ENCODE measurements around the gene HLA-DOB. TPM values are rescaled to one million over a fixed set of nuclear protein-coding genes. Genes with fewer than 3 reads are reported as not detected.

Gene HLA-DOB
- polyA plus RNA-seq, 1 donor = not detected

DNA sequence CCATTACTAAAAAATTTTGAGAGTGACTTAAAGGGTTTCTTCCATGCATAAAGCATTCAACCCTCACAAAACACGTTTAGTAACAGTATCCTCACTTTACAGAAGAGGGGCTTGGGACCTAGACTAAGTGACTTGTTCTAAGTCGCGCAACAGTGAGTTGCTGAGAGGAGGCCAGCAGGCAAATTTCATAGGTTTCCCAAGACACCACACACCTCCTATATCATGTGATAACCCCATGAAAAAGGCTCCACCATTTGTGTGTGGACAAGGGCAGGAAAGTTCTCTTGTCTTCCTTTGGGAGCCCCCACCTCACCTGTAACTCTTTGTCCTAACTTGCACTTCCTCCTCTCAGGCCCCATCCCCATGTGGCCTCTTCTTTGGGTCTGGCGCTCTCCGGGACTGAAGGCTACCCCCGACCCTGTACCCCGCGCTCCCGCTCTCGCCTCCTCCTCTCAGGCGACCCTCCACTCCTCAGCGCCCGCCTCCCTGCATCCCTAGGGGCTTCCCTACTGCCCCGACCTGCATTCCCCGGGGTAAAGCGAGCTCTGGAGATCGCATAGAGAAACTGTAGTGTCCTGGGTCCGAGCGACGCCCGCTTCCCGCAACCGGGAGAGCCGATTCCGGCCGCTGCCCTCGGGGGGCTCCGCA is 26.7 kb upstream of the HLA-DOB start:
- peak; percentile 17 for DNase-seq

DNA sequence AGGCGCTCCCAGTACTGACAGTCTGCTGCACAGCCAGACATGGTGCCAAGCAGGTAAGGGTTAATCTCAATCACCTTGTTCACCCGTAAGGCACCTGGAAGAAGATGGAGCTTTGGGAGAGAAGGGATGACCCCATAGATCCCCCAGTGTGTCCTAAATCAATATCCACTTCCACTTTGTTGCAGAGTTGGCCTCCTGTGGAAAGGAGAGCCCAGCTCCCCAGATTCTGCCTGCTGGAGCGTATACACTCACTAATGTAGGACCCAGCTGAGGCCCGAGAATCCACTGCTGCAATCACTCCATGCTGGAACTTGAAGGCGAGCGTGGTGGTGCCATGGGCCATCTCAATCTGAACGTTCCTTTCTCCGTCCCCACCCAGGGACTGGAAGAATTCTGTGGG is 25.9 kb upstream of the HLA-DOB start:
- no peak for DNase-seq

DNA sequence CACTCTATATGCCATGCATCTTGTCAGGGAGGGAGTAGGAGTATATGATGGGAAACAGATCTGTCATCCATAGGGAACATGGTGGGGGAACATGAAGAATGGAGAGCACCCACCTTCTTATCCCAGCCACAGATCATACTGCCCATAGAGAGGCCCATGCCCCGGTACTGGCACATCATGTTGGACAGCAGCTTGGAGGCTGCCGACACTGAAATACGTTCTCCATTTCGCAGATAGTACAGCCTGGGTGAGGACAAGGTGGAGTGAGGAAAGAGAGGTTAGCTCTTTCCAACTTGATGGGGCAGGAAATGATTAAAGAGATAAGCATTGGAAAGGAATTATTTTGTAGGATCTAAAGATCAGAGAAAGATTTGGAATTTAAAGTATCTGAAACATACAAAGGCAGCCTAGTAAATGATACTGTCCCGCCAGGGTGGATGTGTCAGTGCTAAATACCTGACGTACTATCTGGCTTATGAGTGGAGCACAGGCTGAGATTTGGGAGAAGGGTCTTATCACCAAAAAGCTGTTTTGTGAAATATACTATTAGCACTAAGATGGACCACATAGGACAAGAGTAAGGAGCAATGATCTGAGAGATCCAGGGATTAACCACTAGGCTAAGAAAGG is 25.3 kb upstream of the HLA-DOB start:
- DNase-seq = no peak

DNA sequence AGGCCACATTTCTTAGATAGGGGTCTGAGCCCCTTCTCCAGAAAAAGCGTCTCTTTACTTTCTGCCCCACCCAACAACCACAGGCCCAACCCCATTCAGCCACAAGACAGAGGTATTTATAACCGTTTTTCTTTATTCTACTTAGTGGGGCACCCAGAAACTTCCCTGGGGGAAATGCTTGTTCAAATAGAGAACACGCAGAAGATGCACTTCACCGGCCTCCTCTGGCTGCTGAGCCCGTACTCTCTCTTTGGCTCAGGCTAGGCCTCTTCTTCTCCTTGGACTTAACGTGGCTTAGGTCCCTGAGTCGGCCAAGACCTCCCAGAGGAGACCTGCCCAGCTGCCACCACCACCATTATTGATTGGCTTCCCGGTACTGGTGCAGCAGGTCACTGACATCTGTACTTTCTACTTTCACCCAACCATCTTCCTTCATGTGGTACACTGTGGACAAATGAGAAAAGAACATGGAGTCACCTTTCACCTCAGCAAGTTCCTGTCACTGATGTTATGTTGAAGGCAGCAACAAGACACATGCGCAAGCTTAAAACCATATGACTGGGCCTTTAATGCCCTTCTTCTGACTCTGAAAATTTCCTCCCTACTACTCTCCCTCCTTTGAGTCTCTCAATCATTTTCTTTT is 23.9 kb upstream of the HLA-DOB start:
- DNase-seq = no peak

DNA sequence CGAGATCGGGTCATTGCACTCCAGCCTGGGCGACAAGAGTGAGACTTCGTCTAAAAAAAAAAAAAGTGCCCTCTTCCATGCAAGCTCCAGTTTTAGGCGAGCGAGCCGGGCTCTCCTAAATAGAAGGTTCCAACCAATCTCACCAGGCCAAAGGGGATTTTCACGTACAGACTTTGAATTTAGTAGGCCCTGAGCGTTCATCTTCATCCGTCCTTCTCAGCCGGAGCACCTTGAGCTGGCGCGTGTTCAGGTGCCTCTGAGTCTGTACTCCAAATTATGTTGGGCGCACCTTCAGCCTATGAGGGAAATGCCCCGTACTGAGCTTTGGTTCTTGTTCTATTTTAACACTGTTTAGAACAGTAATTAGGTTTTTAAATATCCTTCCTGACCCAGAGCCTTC is 22.6 kb upstream of the HLA-DOB start:
- DNase-seq = no peak

DNA sequence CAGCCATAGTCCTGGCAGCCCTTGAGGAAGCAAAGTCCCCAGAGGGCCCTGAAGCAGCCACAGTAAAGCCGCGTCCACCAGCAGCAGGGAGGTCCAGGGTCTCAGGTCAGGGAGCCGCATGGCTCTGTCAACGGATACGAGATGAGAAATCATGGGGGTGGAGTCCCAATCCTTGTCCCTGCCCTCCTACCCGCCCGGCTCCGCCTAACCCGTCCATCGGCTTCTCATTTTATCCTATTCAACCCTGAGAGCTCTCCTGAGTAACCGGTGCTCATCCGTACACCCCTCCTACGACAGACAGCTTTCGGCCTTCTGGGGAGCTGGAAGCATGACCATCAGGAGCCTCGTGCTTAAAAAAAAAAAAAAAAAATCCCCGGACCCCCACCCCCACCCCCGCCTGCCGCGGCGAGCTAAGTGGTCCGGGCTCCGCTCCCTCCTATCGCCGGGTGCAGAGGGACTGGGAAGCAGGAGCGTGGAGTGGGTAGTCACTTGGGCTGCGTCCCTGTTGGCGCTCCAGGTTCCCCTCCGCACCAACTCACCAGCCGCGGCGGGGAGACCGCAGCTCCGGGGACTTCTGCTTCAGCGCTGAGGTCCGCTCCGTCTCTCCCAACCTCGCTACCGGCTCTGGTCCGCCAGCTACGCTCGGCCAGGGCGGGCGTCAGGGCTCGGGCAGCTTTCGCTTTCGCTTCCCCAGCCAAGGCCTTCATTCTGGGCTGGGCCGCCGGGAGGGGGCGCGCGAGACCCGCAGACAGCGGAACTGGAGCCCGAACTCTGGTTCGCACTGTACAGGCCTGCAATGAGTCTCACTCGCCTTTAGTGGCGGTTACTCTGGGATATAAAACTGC is 21.5 kb upstream of the HLA-DOB start, which contains the start of gene TAP2:
TAP2 (minus strand) TSS at position 626 of the 845 bp plus-strand sequence; CDS start at position 120, 506 bp downstream.
- DNase-seq = peak; percentile 96

DNA sequence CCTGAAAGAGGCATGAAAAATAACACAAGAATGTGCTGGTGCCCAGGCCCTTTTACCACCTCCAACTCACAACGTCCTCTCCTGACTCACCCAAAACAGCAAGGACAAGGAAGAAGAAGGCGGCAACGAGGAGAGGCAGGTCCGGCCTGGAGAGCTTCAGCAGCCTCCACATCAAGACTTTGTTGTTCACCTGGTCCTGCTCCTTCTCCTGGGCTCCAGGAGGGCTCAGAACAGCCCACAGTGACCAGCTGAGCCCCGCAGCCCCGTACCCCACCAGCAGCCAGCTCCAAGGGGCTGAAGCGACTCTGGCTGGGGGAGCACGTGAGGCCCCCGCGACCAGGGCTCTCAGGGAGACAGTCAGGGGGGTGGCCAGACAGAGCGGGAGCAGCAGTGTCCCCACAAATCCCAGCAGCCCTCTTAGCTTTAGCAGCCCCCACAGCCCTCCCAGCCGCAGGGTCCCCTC is 20.9 kb upstream of the HLA-DOB start:
- no peak for DNase-seq

DNA sequence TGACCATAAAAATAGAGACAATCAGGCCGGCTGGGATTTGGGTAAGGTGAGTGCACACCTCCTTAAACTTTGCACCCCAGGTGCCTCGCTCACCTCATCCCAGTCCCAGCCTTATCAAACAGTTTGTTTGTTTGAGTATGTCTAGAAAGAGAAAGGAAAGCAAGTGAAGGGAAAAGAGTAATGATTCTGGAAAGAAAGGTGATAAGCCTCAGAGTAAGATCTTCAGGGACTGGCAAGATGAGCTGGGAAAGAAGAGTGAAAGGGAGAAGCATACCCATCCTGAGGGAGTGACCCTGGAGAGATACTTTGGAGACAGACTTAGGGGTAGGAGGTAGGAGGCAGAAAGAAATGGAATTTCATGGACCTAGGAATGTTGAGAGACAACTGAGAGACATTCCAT is 20.1 kb upstream of the HLA-DOB start:
- no peak for DNase-seq

DNA sequence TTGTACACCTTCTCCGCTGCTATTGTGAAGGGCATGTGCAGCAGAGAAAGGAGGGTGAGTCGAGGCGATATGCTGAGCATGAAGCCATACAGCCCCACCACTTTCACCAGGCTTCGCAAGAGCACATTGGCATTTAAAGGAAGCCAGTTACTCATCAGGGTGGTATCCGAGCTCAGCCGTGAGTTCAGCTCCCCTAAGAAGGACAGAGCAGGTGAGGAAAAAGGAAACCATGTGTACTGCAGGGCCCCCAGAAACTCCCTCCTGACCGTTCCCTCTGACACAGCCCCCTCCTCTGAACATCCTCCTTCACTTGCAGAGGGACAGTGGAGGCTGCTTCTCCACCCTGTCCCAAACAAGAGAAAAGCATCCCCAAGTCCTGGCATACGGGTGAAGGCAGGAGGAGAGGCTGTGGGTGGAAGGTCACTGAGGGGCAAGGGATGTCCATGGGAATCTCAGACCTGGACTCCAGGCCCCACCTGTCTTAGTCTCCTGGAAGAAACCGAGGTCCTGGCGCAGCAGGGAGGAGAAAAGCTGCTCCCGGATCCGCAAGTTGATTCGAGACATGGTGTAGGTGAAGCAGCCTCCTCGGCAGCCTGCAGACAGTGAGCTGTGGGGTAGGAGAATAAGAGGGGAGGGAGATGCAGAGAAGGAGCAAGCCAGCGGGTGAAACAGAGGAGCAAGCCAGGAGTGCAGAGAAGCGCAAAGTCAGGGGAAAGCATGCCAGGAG is 18.5 kb upstream of the HLA-DOB start:
- no peak for DNase-seq

DNA sequence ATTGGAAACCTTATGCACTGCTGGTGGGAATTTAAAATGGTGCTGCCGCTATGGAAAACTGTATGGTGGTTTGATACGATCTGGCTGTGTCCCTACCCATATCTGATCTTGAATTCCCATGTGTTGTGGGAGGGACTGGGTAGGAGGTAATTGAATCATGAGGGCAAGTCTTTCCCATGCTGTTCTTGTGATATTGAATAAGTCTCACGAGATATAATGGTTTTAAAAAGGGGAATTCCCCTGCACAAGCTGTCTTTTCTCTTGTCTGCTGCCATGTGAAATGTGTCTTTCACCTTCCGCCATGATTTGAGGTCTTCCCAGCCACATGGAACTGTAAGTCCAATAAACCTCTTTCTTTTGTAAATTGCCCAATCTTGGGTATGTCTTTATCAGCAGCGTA is 16.9 kb upstream of the HLA-DOB start:
- no peak for DNase-seq

DNA sequence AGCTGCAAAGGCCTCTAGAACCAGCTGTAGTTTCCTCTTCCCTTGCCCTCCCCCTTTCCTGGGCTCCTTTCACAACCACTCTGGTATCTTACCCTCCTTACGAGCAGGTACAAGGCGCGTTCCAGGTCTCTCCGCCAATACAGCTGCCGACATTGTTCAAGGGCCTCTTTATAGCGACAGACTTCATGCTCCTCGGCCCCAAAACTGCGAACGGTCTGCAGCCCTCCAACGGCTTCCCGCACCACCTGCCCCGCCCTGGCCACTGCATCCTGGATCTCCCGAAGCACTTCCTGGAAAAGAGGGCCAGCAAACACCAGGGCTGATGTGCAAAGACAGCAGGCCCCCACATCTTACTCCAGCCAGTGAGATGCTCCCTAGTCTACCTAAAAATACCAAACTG is 15.7 kb upstream of the HLA-DOB start:
- DNase-seq = no peak

DNA sequence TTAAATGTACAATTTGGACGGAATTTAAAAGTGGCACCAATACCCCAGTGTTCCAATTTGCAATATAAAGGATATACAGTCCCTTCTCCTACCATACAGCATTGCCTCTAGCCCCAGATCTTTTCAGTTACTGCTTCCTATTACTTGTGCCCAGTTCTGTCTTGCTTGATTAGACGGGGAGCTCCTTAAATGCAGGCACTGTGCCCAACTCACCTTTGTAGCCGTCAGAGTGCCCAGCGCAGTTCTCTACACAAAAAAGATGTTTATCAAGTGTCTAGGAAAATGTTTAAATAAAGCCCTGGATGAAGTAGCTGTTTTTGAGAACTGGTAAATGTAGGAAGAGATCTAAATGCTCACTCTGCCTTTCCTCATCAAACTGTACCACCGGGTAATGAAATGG is 14.1 kb upstream of the HLA-DOB start:
- no peak for DNase-seq

DNA sequence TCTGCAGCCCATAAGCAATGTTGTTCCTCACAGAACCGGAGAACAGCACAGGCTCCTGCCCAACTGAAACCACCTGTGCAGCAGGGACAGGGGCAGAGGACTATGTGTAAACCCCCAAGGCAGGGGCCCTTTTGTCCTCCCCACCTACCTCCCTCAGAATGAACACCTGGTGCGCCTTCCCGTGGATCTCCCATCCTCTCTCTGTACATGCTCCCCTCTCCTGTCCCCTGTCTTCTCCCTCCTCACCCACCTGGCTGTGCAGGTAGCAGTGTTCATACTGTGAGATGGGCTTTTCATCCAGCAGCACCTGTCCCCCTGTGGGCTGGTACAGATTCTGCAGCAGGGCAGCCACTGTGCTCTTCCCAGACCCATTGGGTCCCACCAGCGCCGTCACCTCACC is 13.2 kb upstream of the HLA-DOB start:
- no peak for DNase-seq

DNA sequence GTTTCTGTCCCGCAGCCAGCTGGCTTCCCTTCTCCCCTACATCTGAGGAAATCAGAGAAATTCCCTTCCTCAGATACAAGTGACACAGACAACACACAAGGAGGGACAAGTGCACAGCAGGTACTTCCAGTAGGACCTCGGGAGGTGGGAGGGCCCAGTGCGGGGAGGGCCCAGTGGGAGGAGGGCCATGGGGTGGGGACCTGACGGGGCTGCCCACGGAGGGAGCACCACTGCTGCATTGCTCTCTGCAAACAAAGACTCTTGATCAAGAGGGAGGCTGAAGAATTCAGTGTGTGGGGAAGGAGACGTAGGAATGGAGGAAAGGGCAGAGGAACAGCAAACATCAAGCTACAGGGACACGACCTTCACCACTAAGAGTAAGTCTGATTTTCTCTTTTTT is 12.7 kb upstream of the HLA-DOB start:
- no peak for DNase-seq

DNA sequence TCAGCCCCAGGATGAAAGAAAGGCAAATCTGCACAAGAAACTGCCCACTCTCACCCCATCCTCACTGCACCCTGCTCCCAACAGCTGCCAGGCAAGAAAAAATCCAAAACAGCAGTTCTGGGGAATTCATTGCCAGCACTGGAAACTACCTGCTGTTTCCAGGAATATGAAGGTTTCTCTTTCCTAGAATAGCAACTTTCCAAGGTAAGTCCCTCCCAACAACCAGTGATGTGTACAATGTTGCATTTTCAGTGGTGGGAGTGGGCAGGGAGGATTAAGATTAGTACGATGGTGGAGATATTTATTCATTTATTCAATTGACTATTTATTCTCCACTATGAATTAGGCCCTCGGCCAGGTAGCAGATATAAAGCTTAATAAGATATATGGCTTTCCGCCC is 10.2 kb upstream of the HLA-DOB start:
- DNase-seq = no peak

DNA sequence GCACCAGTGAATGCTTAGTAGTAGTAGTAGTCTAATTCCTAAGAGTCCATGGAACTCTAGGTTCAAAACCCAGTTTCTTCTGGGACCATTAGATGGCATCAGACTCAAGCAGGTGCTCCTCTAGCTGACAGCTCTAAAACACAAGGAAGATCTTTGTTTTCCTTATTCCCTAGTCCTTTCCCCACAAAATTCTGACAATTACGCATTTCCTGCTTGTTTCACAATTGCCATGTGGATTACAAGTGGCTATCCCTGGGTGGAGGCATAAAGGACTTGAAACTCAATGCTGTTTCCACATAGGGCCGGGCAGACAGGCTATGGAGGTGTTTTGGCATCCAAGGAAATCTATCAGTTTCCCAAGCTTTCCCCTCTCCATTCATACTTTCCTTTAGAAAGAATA is 9.2 kb upstream of the HLA-DOB start:
- no peak for DNase-seq

DNA sequence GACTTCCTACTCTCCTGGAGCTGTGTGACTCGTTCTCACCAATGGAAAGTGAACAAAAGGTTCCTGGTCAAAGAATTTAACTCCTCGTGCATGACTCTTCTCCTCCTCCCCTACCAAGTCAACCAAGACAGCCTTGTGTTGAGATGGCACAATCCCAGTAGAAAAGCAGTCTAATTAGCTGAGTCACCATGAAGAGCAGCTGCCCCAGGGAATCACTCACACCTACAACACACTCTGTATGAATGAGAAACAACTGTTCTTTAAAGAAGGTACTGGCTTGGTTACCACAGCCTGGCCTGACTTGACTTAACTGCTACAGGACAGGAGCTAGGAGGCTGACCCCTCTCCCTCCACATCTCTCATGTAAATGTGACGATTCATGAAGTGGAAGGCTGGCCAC is 2.9 kb upstream of the HLA-DOB start:
- no peak for DNase-seq

DNA sequence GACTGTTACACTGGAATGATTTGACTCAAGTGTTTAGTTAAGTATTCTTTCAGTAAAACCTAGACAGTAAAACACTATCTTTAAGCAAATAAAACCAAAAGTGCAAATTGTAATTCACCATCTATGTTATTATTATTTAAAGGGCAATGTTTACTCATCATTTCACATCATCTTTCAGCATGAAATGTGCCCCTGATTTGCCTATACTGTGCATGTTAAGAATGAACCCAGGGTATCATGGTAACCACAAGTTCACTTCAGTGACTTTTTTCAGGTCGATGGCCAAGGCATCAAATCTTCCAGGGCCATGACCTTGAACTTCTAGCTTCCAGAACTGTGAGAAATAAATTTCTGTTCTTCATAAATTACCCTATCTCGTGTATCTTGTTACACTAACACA is 2.1 kb upstream of the HLA-DOB start:
- DNase-seq = no peak

DNA sequence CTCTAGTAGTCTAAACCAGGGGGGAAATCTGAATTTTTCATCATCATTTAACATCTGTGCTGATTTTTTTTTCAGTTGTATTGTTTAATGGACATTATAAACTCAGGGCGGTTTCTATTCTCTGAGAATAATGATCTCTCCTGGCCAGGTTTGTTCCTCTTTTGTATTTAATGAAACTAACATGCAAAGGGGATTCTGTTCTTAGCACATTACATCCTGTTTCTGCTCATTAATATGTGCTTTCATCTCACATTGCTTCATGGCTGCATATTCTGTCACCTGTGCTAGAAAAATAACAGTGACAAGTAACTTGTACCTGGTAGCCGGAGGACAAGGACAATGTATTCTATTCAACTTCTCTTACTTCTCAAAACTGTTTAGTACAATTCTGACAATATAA is 806 bp downstream of the HLA-DOB start:
- no peak for DNase-seq

DNA sequence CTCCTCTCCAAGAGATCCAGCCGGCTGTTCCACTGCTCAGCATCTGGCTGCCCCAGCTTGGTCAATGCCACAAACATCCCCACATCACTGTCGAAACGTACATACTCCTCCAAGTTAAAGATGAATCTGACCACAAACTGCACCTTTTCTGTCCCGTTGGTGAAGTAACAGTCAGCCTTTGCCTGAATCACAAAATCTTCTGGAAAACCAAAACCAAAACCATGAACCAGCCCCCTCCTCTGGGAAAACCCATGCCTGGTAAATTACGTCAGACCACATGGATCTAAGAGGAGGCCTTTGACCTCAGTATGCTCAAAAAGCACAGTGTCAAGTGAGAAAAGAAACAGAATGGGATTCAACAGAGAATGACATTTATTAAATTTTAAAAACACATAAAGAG is 1.7 kb downstream of the HLA-DOB start:
- no peak for DNase-seq

DNA sequence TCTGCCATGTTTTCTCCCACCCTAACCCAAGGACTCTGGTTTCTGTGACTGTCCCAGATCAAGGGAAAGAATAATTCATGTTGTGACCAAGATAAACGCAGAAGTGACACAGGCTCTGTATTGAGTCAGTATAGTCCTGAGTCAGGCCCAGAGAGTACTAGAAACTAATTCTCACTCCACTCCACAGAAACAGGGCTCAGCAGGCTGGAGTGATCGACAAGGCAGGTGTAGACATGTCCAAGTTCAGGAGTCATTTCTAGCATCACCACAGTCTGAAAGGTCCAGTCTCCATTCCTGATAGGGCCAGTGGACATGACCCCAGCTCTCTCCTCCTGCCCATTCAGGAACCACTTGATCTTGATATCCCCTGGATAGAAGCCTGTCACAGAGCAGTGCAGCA is 2.7 kb downstream of the HLA-DOB start:
- no peak for DNase-seq

DNA sequence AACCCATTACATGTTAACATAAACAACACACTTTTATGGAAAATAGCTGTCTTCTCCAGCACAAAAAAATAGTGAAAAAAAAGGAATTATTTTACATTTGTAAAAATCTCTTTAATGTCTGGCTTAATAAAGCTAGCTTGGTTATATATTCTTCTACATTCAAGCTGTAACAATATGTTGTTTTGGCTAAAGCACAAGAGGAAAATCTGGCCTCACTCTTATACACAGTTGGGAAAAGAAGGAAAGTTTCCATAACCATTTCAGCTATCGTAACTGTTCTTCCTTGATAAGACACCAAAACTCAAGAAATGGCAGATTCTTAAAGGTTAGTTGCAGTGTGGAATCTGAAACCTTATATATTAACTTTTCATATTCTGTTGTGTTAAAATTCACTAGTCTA is 7.6 kb downstream of the HLA-DOB start:
- DNase-seq = no peak

Data from hindlimb muscle (tissue), 1 donor.